Measurements from ENCODE around the gene ST7.
A peak's percentile ranks its signal among the peaks of the same experiment; 100 is the strongest.
"Not testable (repeated sequence)": the region's sequence is repeated elsewhere in the genome, so short reads cannot be mapped to it uniquely, and the experiment has no call there.

Gene ST7

DNA sequence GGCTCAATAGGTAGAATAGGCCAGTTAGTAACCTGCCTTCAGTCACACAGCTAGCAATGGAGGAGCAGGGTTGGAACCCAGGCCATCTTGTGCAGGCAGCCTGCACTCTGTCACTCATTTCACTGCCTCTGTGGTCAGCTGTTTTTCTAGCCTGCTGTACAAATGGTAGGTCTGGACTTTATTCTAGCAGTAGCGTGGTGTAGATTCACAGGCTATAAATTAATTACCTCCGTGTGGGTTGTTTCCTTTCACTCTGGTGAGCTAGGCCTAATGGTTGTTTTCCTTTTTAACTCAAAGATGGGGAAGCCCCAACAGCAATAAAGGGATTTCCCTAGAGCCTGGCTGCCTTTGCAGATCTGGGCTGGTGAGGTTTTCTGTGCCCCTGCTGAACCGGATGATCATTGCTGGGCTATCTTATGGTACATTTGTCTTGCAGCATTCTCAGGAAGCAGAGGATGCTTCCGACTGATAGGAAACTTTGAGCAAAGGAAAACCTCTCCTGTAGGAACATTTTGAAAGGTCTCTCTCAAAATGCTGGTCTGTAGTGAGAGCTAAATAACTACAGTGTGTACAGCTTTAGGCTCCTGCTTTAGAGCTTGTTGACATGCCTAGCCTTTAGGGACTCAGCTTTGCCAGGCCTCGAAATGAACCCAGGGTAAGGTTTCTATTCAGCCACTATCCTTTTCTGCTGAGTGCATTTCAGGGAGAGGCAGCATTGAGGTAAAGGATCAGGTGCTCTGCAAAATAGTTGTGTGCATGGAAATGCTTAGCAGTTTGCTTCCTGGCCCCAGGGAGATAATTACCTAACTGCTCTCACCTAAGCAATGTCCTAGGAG lies 157.4 kb downstream of the ST7 start:
- DNase-seq = no peak

DNA sequence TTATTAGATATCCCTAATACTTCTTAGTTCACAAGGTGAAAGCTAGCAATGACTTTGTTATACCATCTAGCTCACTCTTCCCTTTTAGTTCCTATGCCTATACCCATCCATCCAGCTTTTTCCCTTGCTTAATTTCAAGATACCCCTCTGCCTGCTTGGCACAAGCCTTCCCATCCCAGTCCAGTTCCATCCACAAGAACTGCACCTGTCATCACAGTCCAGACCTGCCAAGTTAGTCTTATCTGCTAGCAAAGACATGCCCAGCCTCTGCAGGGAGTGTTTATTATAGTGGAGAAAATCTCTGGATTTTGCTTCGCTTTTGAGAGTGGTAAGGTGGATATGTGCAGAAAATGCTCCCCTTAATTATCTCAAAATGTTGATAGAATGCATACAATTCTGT lies 158.2 kb downstream of the ST7 start:
- DNase-seq = no peak

- DNase-seq = no peak
Observed at GRCh38 chr7:117112640-117113039, 159.3 kb downstream of the ST7 start.

- DNase-seq = no peak
Observed at GRCh38 chr7:117113871-117114270, 160.6 kb downstream of the ST7 start.

- DNase-seq = no peak
Observed at GRCh38 chr7:117114272-117114671, 161.0 kb downstream of the ST7 start.

DNA sequence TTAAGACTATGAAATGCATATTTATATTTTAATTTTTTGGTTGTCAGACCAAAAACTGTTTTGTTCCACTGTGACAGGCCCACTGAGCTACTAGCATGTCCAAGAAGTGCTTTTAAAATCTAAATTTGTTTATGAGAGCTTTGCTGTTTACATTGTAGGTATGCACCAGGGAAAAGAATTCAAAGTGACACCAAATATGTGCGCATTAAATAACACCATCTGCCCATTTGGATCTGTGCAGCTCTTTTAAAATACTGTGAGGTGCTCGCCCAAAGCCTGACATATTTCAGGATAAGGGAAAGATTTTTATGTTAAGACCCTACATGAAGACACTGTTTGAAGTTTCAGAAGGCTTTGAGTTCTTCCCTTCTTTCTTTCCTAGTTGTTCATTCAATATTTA lies 162.9 kb downstream of the ST7 start:
- no peak for DNase-seq

- no peak for DNase-seq
Observed at GRCh38 chr7:117117172-117117571, 163.9 kb downstream of the ST7 start.

DNA sequence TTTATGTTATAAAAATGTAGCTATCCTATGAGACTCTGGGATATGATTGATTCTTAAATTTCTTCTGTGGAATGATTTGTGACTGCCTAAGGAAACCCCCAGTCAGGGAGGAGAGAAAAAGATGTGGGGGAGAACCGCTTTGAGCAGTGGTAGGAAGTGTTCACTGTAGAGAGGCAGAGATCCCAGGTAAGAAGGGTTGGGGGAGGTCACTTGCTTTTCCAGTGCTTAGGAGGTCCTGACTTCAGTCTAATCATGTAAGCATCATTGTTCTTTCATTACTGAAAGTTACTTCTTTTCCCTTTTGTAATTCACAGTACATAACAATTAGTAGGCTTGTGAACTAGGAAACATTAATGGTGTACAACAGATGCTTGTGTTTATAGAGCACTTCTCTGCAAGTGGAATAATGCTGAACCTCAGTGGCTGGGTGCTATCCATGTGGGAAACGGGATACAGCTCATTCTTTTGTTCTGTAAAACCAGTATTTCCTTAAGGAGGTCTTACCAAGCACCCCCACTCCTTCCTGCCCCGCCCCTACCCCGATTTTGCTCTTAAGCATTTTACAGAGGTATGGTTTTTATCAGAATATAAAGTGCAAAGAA lies 165.4 kb downstream of the ST7 start:
- no peak for DNase-seq

- DNase-seq = peak; percentile 66
Observed at GRCh38 chr7:117119192-117119924, 166.1 kb downstream of the ST7 start.

GRCh38 chr7:117120321-117120720 lies 167.0 kb downstream of the ST7 start:
- not testable (repeated sequence) for DNase-seq

GRCh38 chr7:117122036-117122435 lies 168.7 kb downstream of the ST7 start:
- not testable (repeated sequence) for DNase-seq

DNA sequence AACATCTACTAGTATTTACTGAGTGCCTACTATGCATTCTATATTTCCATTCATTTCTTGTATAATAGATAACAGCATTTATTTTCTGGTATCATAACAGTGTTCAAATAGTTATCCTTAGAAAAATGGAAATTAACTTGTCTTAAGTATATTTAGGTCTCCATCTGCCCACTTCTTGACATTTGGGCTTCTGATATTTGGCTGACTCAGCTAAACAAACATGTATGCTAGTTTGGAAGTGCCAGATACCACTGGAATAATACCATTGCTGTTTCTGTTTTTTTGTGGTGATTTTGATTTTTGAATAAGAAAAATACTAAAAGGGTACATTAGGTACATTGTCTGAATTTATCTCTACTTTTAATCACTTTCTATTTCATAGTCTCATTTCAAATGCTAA lies 169.2 kb downstream of the ST7 start:
- DNase-seq = no peak

GRCh38 chr7:117123311-117123926 lies 170.1 kb downstream of the ST7 start:
- DNase-seq = no peak

DNA sequence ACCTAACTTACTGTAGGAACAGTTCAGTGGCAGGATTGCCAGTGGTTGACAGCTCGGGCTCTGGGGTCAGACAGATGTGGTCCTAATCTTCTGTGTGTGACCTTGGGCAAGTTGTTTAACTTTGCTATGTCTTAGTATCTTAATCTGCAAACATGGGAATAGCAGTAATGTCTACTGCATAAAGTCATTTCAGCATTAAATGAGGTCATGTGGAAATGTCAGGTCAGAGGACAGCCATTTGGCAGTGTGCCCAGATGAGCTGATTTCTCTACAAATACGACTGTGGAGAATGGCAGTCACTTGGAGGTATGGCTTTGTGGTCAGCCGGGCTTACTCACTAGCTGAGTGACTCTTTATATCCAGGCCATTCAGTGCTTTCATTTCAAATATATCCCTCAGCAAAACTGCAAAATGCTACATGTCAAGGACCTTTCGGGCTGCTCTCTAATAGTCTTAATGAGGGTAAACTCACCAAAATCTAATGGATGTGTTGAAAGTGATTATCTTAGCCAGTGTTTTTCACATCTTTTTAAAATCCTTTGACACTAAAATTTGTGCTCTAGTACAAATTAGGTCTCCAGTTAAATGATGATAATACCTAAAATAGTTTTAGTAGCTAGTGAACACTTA lies 171.4 kb downstream of the ST7 start:
- no peak for DNase-seq

GRCh38 chr7:117126676-117127075 lies 173.4 kb downstream of the ST7 start:
- no peak for DNase-seq

- DNase-seq = peak; percentile 45
Observed at GRCh38 chr7:117127585-117128168, 174.4 kb downstream of the ST7 start.

GRCh38 chr7:117129521-117129955 lies 176.2 kb downstream of the ST7 start:
- no peak for DNase-seq

DNA sequence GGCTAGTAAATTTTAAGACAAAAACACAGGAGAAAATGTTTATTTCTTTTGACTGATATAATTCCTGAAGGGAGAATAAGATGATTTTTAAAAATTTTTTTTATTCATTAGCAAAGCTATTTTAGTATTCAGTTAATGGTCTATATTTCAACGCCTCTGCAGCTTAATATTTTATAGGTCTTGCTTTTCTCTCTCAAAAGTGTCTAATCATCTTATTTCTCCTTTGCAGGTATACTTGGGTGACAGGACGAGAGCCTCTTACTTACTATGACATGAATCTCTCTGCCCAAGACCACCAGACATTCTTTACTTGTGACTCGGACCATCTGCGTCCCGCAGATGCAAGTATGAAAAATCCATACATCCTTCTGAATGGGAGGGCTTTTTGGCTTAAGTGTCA lies 177.0 kb downstream of the ST7 start:
- DNase-seq = no peak

DNA sequence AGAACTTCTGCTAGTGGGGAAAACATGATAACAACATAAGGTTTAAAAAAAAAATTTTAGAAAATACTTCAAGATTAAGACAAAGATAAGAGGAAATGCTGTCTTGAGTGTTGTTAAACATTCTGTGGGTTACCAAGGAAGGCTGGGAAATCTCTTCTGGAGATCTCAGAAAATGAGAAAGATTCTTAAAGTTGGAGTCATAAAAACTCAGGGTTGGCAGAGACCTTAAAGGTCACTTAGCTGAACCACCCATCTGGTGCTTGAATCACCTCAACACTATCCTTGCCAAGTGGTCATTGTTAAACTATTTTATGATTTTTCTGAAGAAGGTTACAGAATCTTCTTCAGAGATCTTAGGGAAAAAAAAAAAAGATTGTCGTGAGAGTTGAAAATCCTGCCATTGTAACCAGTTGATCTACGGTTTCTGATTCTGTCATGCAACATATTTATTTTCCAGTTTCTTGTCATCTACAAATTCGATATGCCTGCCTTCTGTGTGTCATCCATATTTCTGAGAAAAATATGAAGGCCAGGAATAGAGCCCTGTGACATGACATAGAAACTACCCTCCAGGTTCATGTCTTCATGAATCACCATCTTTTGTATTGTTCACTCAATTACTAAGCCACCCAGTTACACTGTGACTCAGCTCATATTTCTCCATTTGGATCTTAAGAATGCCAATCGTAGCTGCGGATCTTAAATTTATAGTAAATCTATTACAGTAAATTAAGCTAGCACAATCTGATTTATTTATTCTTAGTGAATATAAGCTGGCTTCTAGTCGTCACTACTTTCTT lies 179.2 kb downstream of the ST7 start:
- no peak for DNase-seq

DNA sequence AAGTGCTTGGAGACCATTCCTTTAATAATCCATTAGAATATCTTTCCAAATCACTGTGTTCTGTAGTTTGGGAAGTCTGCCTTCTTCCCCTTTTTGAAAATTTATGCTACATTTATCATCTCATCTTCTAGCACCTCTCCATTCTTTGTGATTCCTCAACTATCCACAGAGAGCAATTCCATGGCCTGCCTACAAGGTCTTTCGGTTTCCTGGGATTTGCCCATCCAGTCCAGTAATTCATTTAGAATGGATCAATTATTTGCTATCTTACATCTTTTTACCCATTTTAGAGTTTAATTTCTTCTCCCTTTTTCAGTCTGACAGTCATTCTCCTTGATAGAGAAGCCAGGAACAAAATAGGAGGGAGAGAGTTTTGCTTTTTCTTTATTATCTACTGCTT lies 179.8 kb downstream of the ST7 start:
- no peak for DNase-seq

DNA sequence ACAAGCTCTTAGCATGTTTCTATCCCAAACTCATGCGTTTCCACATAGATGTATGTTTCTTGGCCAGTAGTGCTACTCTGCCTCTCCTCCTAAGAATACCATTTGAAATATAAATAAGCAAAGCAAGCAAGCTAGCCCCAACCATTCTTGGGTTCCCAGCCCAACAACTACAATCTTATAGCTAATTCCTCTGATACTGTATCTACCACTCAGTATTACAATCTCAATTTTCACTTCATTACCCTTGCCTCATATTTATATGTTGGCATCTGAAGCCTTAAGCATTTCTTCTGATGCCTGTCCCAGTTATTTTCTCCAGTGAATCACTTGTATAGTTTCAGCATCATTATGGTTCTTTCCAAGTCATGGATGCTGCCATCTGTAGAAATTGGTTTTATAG lies 181.1 kb downstream of the ST7 start:
- no peak for DNase-seq

Data from activated gamma-delta T cell treated with Interleukin-2 at 50 U/mL for 16 hours (primary cell).